Heart left ventricle (tissue), 16 donors: ENCODE results near the gene ARID5B. TPM values are rescaled to one million over a fixed set of nuclear protein-coding genes. Genes with fewer than 3 reads are reported as not detected.

Experiments
- ATAC-seq, 4 donors: fragments of 200-7000 bp; cut with Tn5 transposase; one replicate each; pipeline ENCODE4 v1.9.1; 2020 to 2022; ENCODE audit warnings: moderate library complexity in 4 of 4, mild to moderate bottlenecking in 3 of 4, moderate number of reproducible peaks in 1 of 4
- DNase-seq, 5 donors: peaks; one replicate each; pipeline ENCODE4 v3.0.0-alpha.2; 2020
- H3K27ac ChIP-seq, 12 donors: fragments of 200-600 bp; sonication (generic) in 4 of 12; one replicate each; pipeline versions ENCODE4 v1.5.0 to v1.8.0; 2016 to 2022; ENCODE audit warnings: mild to moderate bottlenecking in 2 of 12
- H3K27me3 ChIP-seq, 9 donors: fragments of 200-600 bp; sonication (generic) in 2 of 9; one replicate each; pipeline versions ENCODE4 v1.5.1 to v1.8.0; 2016 to 2022; ENCODE audit warnings: mild to moderate bottlenecking in 3 of 9
- H3K36me3 ChIP-seq, 9 donors: fragments of 200-600 bp; sonication (generic) in 2 of 9; one replicate each; pipeline versions ENCODE4 v1.5.0 to v1.8.0; 2018 to 2022; ENCODE audit warnings: mild to moderate bottlenecking in 2 of 9
- H3K4me1 ChIP-seq, 12 donors: fragments of 200-600 bp; sonication (generic) in 4 of 12; one replicate each; pipeline versions ENCODE4 v1.5.0 to v1.8.0; 2016 to 2022; ENCODE audit warnings: mild to moderate bottlenecking in 3 of 12
- H3K4me3 ChIP-seq, 12 donors: fragments of 200-600 bp; sonication (generic) in 4 of 12; one replicate each; pipeline versions ENCODE4 v1.5.0 to v1.8.0; 2017 to 2022; ENCODE audit warnings: mild to moderate bottlenecking in 9 of 12, moderate library complexity in 4 of 12
- H3K9me3 ChIP-seq, 12 donors: fragments of 200-600 bp; sonication (generic) in 4 of 12; one replicate each; pipeline versions ENCODE4 v1.5.0 to v1.8.0; 2016 to 2022; ENCODE audit warnings: mild to moderate bottlenecking in 1 of 12
- CTCF ChIP-seq, 12 donors: fragments of 200-600 bp; sonication (generic) in 4 of 12; IDR thresholded peaks; one replicate each; pipeline versions ENCODE4 v1.5.0 to v1.8.0; 2018 to 2022; ENCODE audit warnings: antibody characterized with exemption in 12 of 12, mild to moderate bottlenecking in 5 of 12
- POLR2A ChIP-seq, 2 donors: fragments of 450-650 bp; IDR thresholded peaks; one replicate each; pipeline ENCODE4 v1.6.1; 2017; ENCODE audit warnings: antibody characterized with exemption in 2 of 2, mild to moderate bottlenecking in 2 of 2, moderate library complexity in 2 of 2
- WGBS, 4 donors: extraction: QIAGEN DNeasy Blood & Tissue Kit in 2 of 4; methylation state at CpG; one replicate each; pipeline versions ENCODE4 v1.1.5 to v1.1.7; 2013 to 2018; 5-methylcytosine and 5-hydroxymethylcytosine counted together
- intact Hi-C, 10 donors: fragments of 100-400 bp; cut with DNase I; formaldehyde crosslinking; loops; one replicate each; pipeline versions ENCODE4 v1.11.1 to v1.14.2; 2022
- polyA plus RNA-seq, 2 donors: library from polyadenylated mRNA; stranded (reverse); fragments of 200-250 nt; gene quantifications; one replicate each; pipeline ENCODE4 v1.2.3, GENCODE V29; 2013
- total RNA-seq, 9 donors: library from RNA; depleted of rRNA in 2 of 9; stranded (reverse); fragments of >200 nt in 2 of 9; fragmentation: NEBNext Ultra II Directional in 3 of 9; extraction: Animal tissue kit (Norgen Biotek cat#: 25700) in 3 of 9; gene quantifications; one replicate each; pipeline versions ENCODE4 v1.1.0 to v1.2.4, GENCODE V29; 2016 to 2023
- donor health status: ischemic (EF 13 %, LVEDD 7.1; RV severe dilation, severe dysfunction).
- donor health status: healthy with polysubstance abuse.
- donor health status: DM: no; HTN: yes; CAD: no.
- donor health status: DM: no; HTN: no; CAD: no.
- donor health status: ischemic (EF 25% LVEDD 6.9; RV normal size, moderate dysfunction).
- donor health status: ischemic (EF 25% LVEDD 5.7; RV mildly dilated, moderate dysfunction).
- donor health status: healthy.
- donor health status: DM: yes; HTN: yes; CAD: no.
- donor health status: ischemic (EF 35%, LVEDD 5.7; RV mildly dilated, moderate dysfunction).
- donor health status: nonischemic (EF 11% LVEDD 7.7; RV severe dilation, severe dysfunction).
- donor health status: DM: yes; HTN: yes; CAD: no.
- donor health status: PGD.
- donor health status: ischemic (EF 29% LVEDD 5.4; RV normal size, mild dysfunction).
- donor health status: nonischemic (EF 23%, LVEDD 6.1; RV moderate dilation, normal function).

Gene ARID5B
- total and polyA plus RNA-seq, 11 donors: 4.5 to 45.5 (median 26.6) TPM

- Histone ChIP-seq H3K27me3 (no peaks in the 10 kb centered on the region), H3K4me3 (no peak overlapping the region), H3K4me1 (peaks cover 3 to 37% (median 14%) of the 10 kb centered on the region in 12 donors), H3K27ac (no peak overlapping the region), H3K36me3 (peaks cover 0 to 83% (median 73%) of the 10 kb centered on the region in 9 donors), H3K9me3 (no peaks in the 10 kb centered on the region)
- DNase-seq (no peak), ATAC-seq (no peak)
- intact Hi-C loops: no loop called here
- TF ChIP-seq CTCF (IDR thresholded peaks at IDR 0.05) (no peak), POLR2A (IDR thresholded peaks at IDR 0.05) (no peak)
- WGBS, 4 donors: 96 to 98% (median 96%) methylated on average over 3 of the region's 3 CpGs
These were observed 187.3 kb downstream of the ARID5B start for GRCh38 chr10:62088786-62089185.

GRCh38 chr10:62092301-62093030 is 191.0 kb downstream of the ARID5B start:
- peaks cover 0 to 48% (median 28%) of the 10 kb centered on the region in 12 donors for H3K4me1 ChIP-seq
- no peaks in the 10 kb centered on the region for H3K27me3 ChIP-seq
- DNase-seq: no peak
- H3K9me3 ChIP-seq: no peaks in the 10 kb centered on the region
- ATAC-seq: no peak
- 90 to 95% (median 92%) methylated on average over 18 to 22 of the region's 22 CpGs for WGBS, 4 donors
- H3K27ac ChIP-seq: peak overlapping the region in 2 of 12 donors; percentile 60 to 64
- TF ChIP-seq POLR2A (IDR thresholded peaks at IDR 0.05) (no peak), CTCF (IDR thresholded peaks at IDR 0.05) (no peak)
- intact Hi-C loops: loop anchor here in 3 of 10 donors (5.0 to 10.0 kb wide), 3 partner anchors 45 to 132 kb away; no protein-coding TSS in a partner anchor
- H3K4me3 ChIP-seq: no peak overlapping the region
- peaks cover 0 to 79% (median 57%) of the 10 kb centered on the region in 9 donors for H3K36me3 ChIP-seq

- H3K4me3 ChIP-seq: no peak overlapping the region
- TF ChIP-seq CTCF (IDR thresholded peaks at IDR 0.05) (no peak), POLR2A (IDR thresholded peaks at IDR 0.05) (no peak)
- intact Hi-C loops: loop anchor here in 3 of 10 donors (5.0 to 10.0 kb wide), 3 partner anchors 47 to 131 kb away; no protein-coding TSS in a partner anchor
- WGBS, 4 donors: 49 to 54% (median 52%) methylated on average over 4 of the region's 4 CpGs
- peak overlapping the region in 8 of 12 donors; percentile 5 to 64 (median 56) for H3K27ac ChIP-seq
- H3K9me3 ChIP-seq: no peaks in the 10 kb centered on the region
- H3K4me1 ChIP-seq: peaks cover 0 to 49% (median 26%) of the 10 kb centered on the region in 12 donors
- no peak for DNase-seq
- ATAC-seq: peak in 3 of 4 donors; percentile 12 to 44 (median 19)
- peaks cover 0 to 65% (median 44%) of the 10 kb centered on the region in 9 donors for H3K36me3 ChIP-seq
- no peaks in the 10 kb centered on the region for H3K27me3 ChIP-seq
These were observed 192.4 kb downstream of the ARID5B start for GRCh38 chr10:62093863-62094291.
